Osteoblast (primary cell): ENCODE measurements around the gene TMEM86A. TPM values are rescaled to one million over a fixed set of nuclear protein-coding genes. Genes with fewer than 3 reads are reported as not detected.

Experiments used
- DNase-seq: peaks from one replicate; pipeline ENCODE4 v3.0.0; 2011; ENCODE audit warnings: low spot score, mixed read lengths; ENCODE audit not compliant: insufficient read length; ENCODE audit errors: missing footprints
- H2AFZ ChIP-seq: 2 replicates; pipeline ENCODE4 v1.6.0; 2011; ENCODE audit warnings: mild to moderate bottlenecking, low read length
- H3K27ac ChIP-seq: 2 replicates; pipeline ENCODE4 v1.5.1; 2011; ENCODE audit warnings: mild to moderate bottlenecking, low read depth, low read length, moderate library complexity
- H3K27me3 ChIP-seq: 2 replicates; pipeline ENCODE4 v1.6.0; 2012; ENCODE audit warnings: mild to moderate bottlenecking, control low read depth, inconsistent platforms, low read length, moderate library complexity; ENCODE audit not compliant: insufficient read depth
- H3K36me3 ChIP-seq: 2 replicates; pipeline ENCODE4 v1.5.1; 2011; ENCODE audit warnings: mild to moderate bottlenecking, low read length, control low read depth, moderate library complexity; ENCODE audit not compliant: insufficient read depth
- H3K4me1 ChIP-seq: 2 replicates; pipeline ENCODE4 v1.5.1; 2011; ENCODE audit warnings: mild to moderate bottlenecking, low read length, control low read depth, moderate library complexity; ENCODE audit not compliant: insufficient read depth
- H3K4me2 ChIP-seq: 2 replicates; pipeline ENCODE4 v1.6.0; 2011; ENCODE audit warnings: mild to moderate bottlenecking, low read length; ENCODE audit not compliant: insufficient read depth
- H3K4me3 ChIP-seq: fragments of 200-600 bp; sonication (generic); 3 replicates; pipeline ENCODE4 v1.5.1; 2012; ENCODE audit warnings: mild to moderate bottlenecking, low read length, inconsistent platforms; ENCODE audit not compliant: insufficient read depth
- H3K79me2 ChIP-seq: 2 replicates; pipeline ENCODE4 v1.6.0; 2012; ENCODE audit warnings: mild to moderate bottlenecking, low read length, control low read depth, inconsistent platforms; ENCODE audit not compliant: insufficient read depth
- H3K9me3 ChIP-seq: 2 replicates; pipeline ENCODE4 v1.5.1; 2011; ENCODE audit warnings: low read depth, low read length, control low read depth
- H4K20me1 ChIP-seq: 2 replicates; pipeline ENCODE4 v1.6.0; 2012; ENCODE audit warnings: mild to moderate bottlenecking, low read length, control low read depth; ENCODE audit not compliant: insufficient read depth
- total RNA-seq: library from RNA; depleted of rRNA; stranded (reverse); fragments of >200 nt; gene quantifications from 2 replicates; pipeline ENCODE4 v1.2.3, GENCODE V29; 2012
- TF ChIP-seq, protein P1 (sequence below): IDR thresholded peaks from 2 replicates; pipeline ENCODE4 v1.5.1; 2011; ENCODE audit warnings: mild to moderate bottlenecking, low read depth, low read length, moderate library complexity; ENCODE audit errors: extremely low read depth

Gene TMEM86A
- total RNA-seq, 1 donor, result 3.3 TPM

DNA sequence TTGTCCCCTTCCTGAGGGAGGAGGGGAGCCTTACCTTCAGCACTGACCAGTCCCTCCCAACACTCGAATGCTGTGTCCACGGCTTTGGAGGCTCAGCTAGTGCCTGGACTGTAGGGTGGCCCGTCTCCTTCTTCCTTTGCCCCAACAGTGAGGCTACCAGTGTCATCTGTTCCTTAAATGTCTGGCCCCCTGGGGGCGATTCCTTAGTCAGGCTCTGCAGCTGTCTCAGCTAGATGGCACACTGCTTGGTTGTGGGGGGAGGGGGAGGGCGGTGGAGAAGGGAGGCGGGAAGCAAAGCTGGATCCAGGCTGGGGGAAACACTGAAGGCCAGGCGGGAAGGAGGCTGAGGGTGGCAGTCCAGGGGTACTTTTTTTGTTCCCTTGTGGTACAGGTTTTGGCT, 27.5 kb downstream of the TMEM86A start, which contains the start of gene IGSF22:
Gene IGSF22 (minus strand): TSS at position 149 of the 400 bp plus-strand sequence. CDS start 1,952 bp downstream, outside the sequence.
- no peaks in the 10 kb centered on the region for H3K79me2 ChIP-seq
- no peaks in the 10 kb centered on the region for H3K36me3 ChIP-seq
- no peaks in the 10 kb centered on the region for H3K9me3 ChIP-seq
- TF ChIP-seq, protein P1, sequence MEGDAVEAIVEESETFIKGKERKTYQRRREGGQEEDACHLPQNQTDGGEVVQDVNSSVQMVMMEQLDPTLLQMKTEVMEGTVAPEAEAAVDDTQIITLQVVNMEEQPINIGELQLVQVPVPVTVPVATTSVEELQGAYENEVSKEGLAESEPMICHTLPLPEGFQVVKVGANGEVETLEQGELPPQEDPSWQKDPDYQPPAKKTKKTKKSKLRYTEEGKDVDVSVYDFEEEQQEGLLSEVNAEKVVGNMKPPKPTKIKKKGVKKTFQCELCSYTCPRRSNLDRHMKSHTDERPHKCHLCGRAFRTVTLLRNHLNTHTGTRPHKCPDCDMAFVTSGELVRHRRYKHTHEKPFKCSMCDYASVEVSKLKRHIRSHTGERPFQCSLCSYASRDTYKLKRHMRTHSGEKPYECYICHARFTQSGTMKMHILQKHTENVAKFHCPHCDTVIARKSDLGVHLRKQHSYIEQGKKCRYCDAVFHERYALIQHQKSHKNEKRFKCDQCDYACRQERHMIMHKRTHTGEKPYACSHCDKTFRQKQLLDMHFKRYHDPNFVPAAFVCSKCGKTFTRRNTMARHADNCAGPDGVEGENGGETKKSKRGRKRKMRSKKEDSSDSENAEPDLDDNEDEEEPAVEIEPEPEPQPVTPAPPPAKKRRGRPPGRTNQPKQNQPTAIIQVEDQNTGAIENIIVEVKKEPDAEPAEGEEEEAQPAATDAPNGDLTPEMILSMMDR, result no peak
- H3K4me1 ChIP-seq, result peaks cover 8% of the 10 kb centered on the region
- H2AFZ ChIP-seq, result no peak within 1 kb of the TSS
- H3K4me3 ChIP-seq, result no peak within 1 kb of the TSS
- no peaks in the 10 kb centered on the region for H3K27me3 ChIP-seq
- no peaks in the 10 kb centered on the region for H4K20me1 ChIP-seq
- H3K27ac ChIP-seq, result no peak within 1 kb of the TSS
- H3K4me2 ChIP-seq, result no peak within 1 kb of the TSS
- DNase-seq, result no peak

DNA sequence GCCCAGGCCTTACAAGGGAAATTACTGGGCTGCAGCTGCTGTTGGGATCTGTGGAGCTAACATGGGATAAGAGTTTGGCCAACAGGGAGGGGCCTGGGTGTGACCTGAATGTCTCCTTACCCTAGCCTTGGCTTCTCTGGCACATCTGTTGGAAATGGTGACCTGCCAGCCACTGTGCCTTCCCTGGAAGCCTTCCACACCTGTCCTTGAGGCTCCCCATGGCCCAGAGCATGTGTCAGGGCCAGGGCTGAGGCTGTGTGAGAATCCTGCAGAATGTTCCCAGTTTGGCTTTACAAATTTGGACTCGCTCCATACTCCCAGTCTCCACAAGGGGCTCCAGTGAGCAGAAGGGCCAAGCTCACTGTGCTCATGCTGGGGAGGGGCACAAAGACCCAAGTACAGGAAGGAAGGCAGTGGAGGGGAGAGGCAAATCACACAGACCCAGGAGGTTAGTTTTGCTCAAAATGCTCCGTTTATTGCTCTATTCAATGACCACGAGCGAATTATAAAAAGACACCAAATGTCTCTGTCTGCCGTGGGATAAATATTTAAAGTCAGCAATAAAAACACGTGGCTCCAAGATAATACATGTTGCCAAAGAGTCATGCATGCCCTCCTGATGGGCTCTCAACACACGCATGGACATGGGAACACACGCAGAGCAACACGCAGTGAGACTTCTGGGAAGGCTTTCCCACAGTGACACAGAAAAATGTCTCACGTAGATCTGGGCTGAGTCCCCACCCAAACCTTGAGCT, 29.1 kb downstream of the TMEM86A start:
- no peaks in the 10 kb centered on the region for H3K9me3 ChIP-seq
- no peaks in the 10 kb centered on the region for H3K36me3 ChIP-seq
- DNase-seq, result peak; percentile 91
- no peak overlapping the region for H2AFZ ChIP-seq
- no peak overlapping the region for H3K27ac ChIP-seq
- no peaks in the 10 kb centered on the region for H3K4me1 ChIP-seq
- H3K4me3 ChIP-seq, result no peak overlapping the region
- H4K20me1 ChIP-seq, result no peaks in the 10 kb centered on the region
- no peaks in the 10 kb centered on the region for H3K27me3 ChIP-seq
- TF ChIP-seq, protein P1, result peak; percentile 58
- H3K4me2 ChIP-seq, result no peak overlapping the region
- H3K79me2 ChIP-seq, result no peaks in the 10 kb centered on the region

DNA sequence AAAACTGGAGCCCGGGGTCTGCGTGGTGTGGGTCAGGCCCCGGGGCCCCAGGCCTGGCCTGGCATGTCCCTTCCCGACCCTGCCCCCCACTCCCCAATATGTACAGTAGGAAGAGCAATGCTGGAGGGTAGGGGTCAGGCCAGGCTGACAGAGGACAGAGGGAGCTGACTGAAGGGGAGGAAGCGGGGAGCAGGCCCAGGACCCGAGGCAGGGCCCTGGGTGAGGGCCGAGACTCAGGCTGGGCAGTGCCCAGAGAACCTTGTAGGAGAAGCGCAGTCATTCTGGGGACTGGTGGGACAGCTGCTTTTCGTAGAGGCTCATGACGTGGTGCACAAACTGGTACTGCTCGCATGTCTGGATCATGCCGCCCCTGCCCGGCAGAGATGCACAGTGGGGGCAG, 30.1 kb downstream of the TMEM86A start:
- Histone ChIP-seq H3K9me3 (no peaks in the 10 kb centered on the region), H2AFZ (no peak overlapping the region), H3K27me3 (no peaks in the 10 kb centered on the region), H3K36me3 (no peaks in the 10 kb centered on the region), H3K4me3 (no peak overlapping the region), H3K4me2 (no peak overlapping the region), H3K27ac (no peak overlapping the region), H3K79me2 (no peaks in the 10 kb centered on the region), H3K4me1 (no peaks in the 10 kb centered on the region), H4K20me1 (no peaks in the 10 kb centered on the region)
- TF ChIP-seq, protein P1, result no peak
- DNase-seq, result no peak

DNA sequence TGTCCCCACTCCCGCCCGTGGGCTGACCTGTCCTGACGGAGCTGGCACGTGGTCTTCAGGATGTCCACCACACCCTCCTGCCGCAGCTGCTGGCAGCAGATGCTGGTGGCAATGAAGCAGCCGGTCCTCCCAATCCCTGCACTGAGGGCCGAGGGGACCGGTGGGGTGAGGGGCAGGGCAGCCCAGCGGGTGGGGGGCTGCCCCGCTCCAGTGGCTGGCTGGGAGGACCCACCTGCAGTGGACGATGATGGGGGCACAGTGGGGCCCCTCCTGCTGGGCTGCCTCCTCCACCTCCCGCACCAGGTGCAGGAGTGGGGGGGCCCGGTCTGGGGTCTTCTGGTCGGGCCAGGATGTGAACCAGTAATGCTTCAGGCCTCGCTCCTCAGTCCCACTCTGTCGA, 30.8 kb downstream of the TMEM86A start:
- no peak for DNase-seq
- no peak overlapping the region for H3K27ac ChIP-seq
- H3K4me2 ChIP-seq, result no peak overlapping the region
- TF ChIP-seq, protein P1, result no peak
- H3K4me1 ChIP-seq, result no peaks in the 10 kb centered on the region
- H3K79me2 ChIP-seq, result no peaks in the 10 kb centered on the region
- H2AFZ ChIP-seq, result no peak overlapping the region
- H3K4me3 ChIP-seq, result no peak overlapping the region
- no peaks in the 10 kb centered on the region for H3K9me3 ChIP-seq
- H3K36me3 ChIP-seq, result no peaks in the 10 kb centered on the region
- no peaks in the 10 kb centered on the region for H3K27me3 ChIP-seq
- no peaks in the 10 kb centered on the region for H4K20me1 ChIP-seq
